ENCODE measurements around the gene SEC23IP. TPM values are rescaled to one million over a fixed set of nuclear protein-coding genes. Genes with fewer than 3 reads are reported as not detected.
A peak's percentile ranks its signal among the peaks of the same experiment; 100 is the strongest.
"Not testable (repeated sequence)": the region's sequence is repeated elsewhere in the genome, so short reads cannot be mapped to it uniquely, and the experiment has no call there.

The SEC23IP gene
- polyA plus RNA-seq, 1 donor = 41.9 TPM

- Histone ChIP-seq H3K4me1 (ENCODE audit: control insufficient read depth, insufficient read depth, low read length) (no peaks in the 10 kb centered on the region), H3K27ac (ENCODE audit: low read length) (no peak overlapping the region), H3K36me3 (ENCODE audit: control insufficient read depth, insufficient read depth, low read length) (peaks cover 8% of the 10 kb centered on the region), H3K4me3 (ENCODE audit: low read length) (no peak overlapping the region), H3K27me3 (ENCODE audit: control insufficient read depth, insufficient read depth, low read length) (no peaks in the 10 kb centered on the region), H3K9me3 (ENCODE audit: control insufficient read depth, low read depth, low read length) (peaks cover 3% of the 10 kb centered on the region)
- DNase-seq = no peak
- no CpG with 5 or more reads among the region's 7 CpGs for WGBS (ENCODE audit: insufficient coverage, low lambda C conversion rate)
Observed at GRCh38 chr10:119860866-119861607, 31.5 kb upstream of the SEC23IP start.

GRCh38 chr10:119862524-119862923 is 30.0 kb upstream of the SEC23IP start:
- Histone ChIP-seq H3K36me3 (ENCODE audit: control insufficient read depth, insufficient read depth, low read length) (no peaks in the 10 kb centered on the region), H3K4me1 (ENCODE audit: control insufficient read depth, insufficient read depth, low read length) (no peaks in the 10 kb centered on the region), H3K27me3 (ENCODE audit: control insufficient read depth, insufficient read depth, low read length) (no peaks in the 10 kb centered on the region), H3K4me3 (ENCODE audit: low read length) (no peak overlapping the region), H3K27ac (ENCODE audit: low read length) (no peak overlapping the region), H3K9me3 (ENCODE audit: control insufficient read depth, low read depth, low read length) (peaks cover 3% of the 10 kb centered on the region)
- DNase-seq = no peak
- no CpG with 5 or more reads among the region's 1 CpG for WGBS (ENCODE audit: insufficient coverage, low lambda C conversion rate)

- H3K9me3 ChIP-seq (ENCODE audit: control insufficient read depth, low read depth, low read length) = peaks cover 3% of the 10 kb centered on the region
- no peaks in the 10 kb centered on the region for H3K27me3 ChIP-seq (ENCODE audit: control insufficient read depth, insufficient read depth, low read length)
- no peak for DNase-seq
- H3K27ac ChIP-seq (ENCODE audit: low read length) = no peak overlapping the region
- H3K4me1 ChIP-seq (ENCODE audit: control insufficient read depth, insufficient read depth, low read length) = no peaks in the 10 kb centered on the region
- WGBS (ENCODE audit: insufficient coverage, low lambda C conversion rate) = 81% methylated on average over 3 of the region's 4 CpGs
- no peaks in the 10 kb centered on the region for H3K36me3 ChIP-seq (ENCODE audit: control insufficient read depth, insufficient read depth, low read length)
- H3K4me3 ChIP-seq (ENCODE audit: low read length) = no peak overlapping the region
Observed at GRCh38 chr10:119863951-119864565, 28.5 kb upstream of the SEC23IP start.

GRCh38 chr10:119865699-119866240 is 26.8 kb upstream of the SEC23IP start:
- no CpG with 5 or more reads among the region's 6 CpGs for WGBS (ENCODE audit: insufficient coverage, low lambda C conversion rate)
- Histone ChIP-seq H3K27ac (ENCODE audit: low read length) (no peak overlapping the region), H3K4me3 (ENCODE audit: low read length) (no peak overlapping the region), H3K4me1 (ENCODE audit: control insufficient read depth, insufficient read depth, low read length) (no peaks in the 10 kb centered on the region), H3K36me3 (ENCODE audit: control insufficient read depth, insufficient read depth, low read length) (no peaks in the 10 kb centered on the region), H3K9me3 (ENCODE audit: control insufficient read depth, low read depth, low read length) (peaks cover 3% of the 10 kb centered on the region), H3K27me3 (ENCODE audit: control insufficient read depth, insufficient read depth, low read length) (no peaks in the 10 kb centered on the region)
- DNase-seq = no peak

- Histone ChIP-seq H3K27ac (ENCODE audit: low read length) (no peak overlapping the region), H3K4me1 (ENCODE audit: control insufficient read depth, insufficient read depth, low read length) (peaks cover 2% of the 10 kb centered on the region), H3K27me3 (ENCODE audit: control insufficient read depth, insufficient read depth, low read length) (no peaks in the 10 kb centered on the region), H3K4me3 (ENCODE audit: low read length) (no peak overlapping the region), H3K9me3 (ENCODE audit: control insufficient read depth, low read depth, low read length) (peaks cover 3% of the 10 kb centered on the region), H3K36me3 (ENCODE audit: control insufficient read depth, insufficient read depth, low read length) (no peaks in the 10 kb centered on the region)
- WGBS (ENCODE audit: insufficient coverage, low lambda C conversion rate) = 90% methylated on average over 2 of the region's 7 CpGs
- no peak for DNase-seq
Observed at GRCh38 chr10:119867317-119867716, 25.2 kb upstream of the SEC23IP start.

- H3K36me3 ChIP-seq (ENCODE audit: control insufficient read depth, insufficient read depth, low read length); H3K9me3 ChIP-seq (ENCODE audit: control insufficient read depth, low read depth, low read length); H3K27ac ChIP-seq (ENCODE audit: low read length); H3K27me3 ChIP-seq (ENCODE audit: control insufficient read depth, insufficient read depth, low read length); H3K4me1 ChIP-seq (ENCODE audit: control insufficient read depth, insufficient read depth, low read length); DNase-seq; H3K4me3 ChIP-seq (ENCODE audit: low read length): not testable (repeated sequence)
- 40% methylated on average over 1 of the region's 4 CpGs for WGBS (ENCODE audit: insufficient coverage, low lambda C conversion rate)
Observed at GRCh38 chr10:119869398-119869797, 23.1 kb upstream of the SEC23IP start.

GRCh38 chr10:119871881-119872609 is 20.5 kb upstream of the SEC23IP start:
- Histone ChIP-seq H3K36me3 (ENCODE audit: control insufficient read depth, insufficient read depth, low read length) (no peaks in the 10 kb centered on the region), H3K27me3 (ENCODE audit: control insufficient read depth, insufficient read depth, low read length) (no peaks in the 10 kb centered on the region), H3K9me3 (ENCODE audit: control insufficient read depth, low read depth, low read length) (no peaks in the 10 kb centered on the region), H3K4me1 (ENCODE audit: control insufficient read depth, insufficient read depth, low read length) (peaks cover 10% of the 10 kb centered on the region), H3K4me3 (ENCODE audit: low read length) (peak overlapping the region; percentile 57), H3K27ac (ENCODE audit: low read length) (peak overlapping the region; percentile 78)
- no CpG with 5 or more reads among the region's 56 CpGs for WGBS (ENCODE audit: insufficient coverage, low lambda C conversion rate)
- DNase-seq = peak; percentile 52 to 84

- Histone ChIP-seq H3K27me3 (ENCODE audit: control insufficient read depth, insufficient read depth, low read length) (no peaks in the 10 kb centered on the region), H3K4me3 (ENCODE audit: low read length) (peak within 1 kb of the TSS; percentile 57), H3K9me3 (ENCODE audit: control insufficient read depth, low read depth, low read length) (no peaks in the 10 kb centered on the region), H3K36me3 (ENCODE audit: control insufficient read depth, insufficient read depth, low read length) (no peaks in the 10 kb centered on the region), H3K27ac (ENCODE audit: low read length) (peak within 1 kb of the TSS; percentile 80), H3K4me1 (ENCODE audit: control insufficient read depth, insufficient read depth, low read length) (peaks cover 10% of the 10 kb centered on the region)
- no CpG with 5 or more reads among the region's 42 CpGs for WGBS (ENCODE audit: insufficient coverage, low lambda C conversion rate)
- DNase-seq = no peak
Observed at GRCh38 chr10:119872610-119872859, 20.0 kb upstream of the SEC23IP start, which contains the start of gene MCMBP. Gene MCMBP (minus strand): TSS chr10:119872843. CDS start chr10:119872584, 259 bp downstream.

GRCh38 chr10:119872860-119873681 is 19.5 kb upstream of the SEC23IP start:
- Histone ChIP-seq H3K36me3 (ENCODE audit: control insufficient read depth, insufficient read depth, low read length) (no peaks in the 10 kb centered on the region), H3K27me3 (ENCODE audit: control insufficient read depth, insufficient read depth, low read length) (no peaks in the 10 kb centered on the region), H3K9me3 (ENCODE audit: control insufficient read depth, low read depth, low read length) (no peaks in the 10 kb centered on the region), H3K4me3 (ENCODE audit: low read length) (peak overlapping the region; percentile 57), H3K27ac (ENCODE audit: low read length) (peak overlapping the region; percentile 80), H3K4me1 (ENCODE audit: control insufficient read depth, insufficient read depth, low read length) (peaks cover 10% of the 10 kb centered on the region)
- no CpG with 5 or more reads among the region's 75 CpGs for WGBS (ENCODE audit: insufficient coverage, low lambda C conversion rate)
- peak; percentile 89 to 96 for DNase-seq

- H3K9me3 ChIP-seq (ENCODE audit: control insufficient read depth, low read depth, low read length) = no peaks in the 10 kb centered on the region
- H3K4me3 ChIP-seq (ENCODE audit: low read length) = no peak overlapping the region
- no CpG with 5 or more reads among the region's 2 CpGs for WGBS (ENCODE audit: insufficient coverage, low lambda C conversion rate)
- no peak for DNase-seq
- peaks cover 6% of the 10 kb centered on the region for H3K4me1 ChIP-seq (ENCODE audit: control insufficient read depth, insufficient read depth, low read length)
- H3K27ac ChIP-seq (ENCODE audit: low read length) = no peak overlapping the region
- H3K36me3 ChIP-seq (ENCODE audit: control insufficient read depth, insufficient read depth, low read length) = no peaks in the 10 kb centered on the region
- H3K27me3 ChIP-seq (ENCODE audit: control insufficient read depth, insufficient read depth, low read length) = no peaks in the 10 kb centered on the region
Observed at GRCh38 chr10:119878524-119878923, 14.0 kb upstream of the SEC23IP start.

Data from large intestine (tissue), 3 donors.